Measurements from ENCODE around the gene FCHSD2. TPM values are rescaled to one million over a fixed set of nuclear protein-coding genes. Genes with fewer than 3 reads are reported as not detected.

FCHSD2 gene
- total and polyA plus RNA-seq, 2 donors (not counting 3 experiments of a cell fraction or from before 2014, with no cell fraction given), result 20.8 to 56.9 TPM

GRCh38 chr11:73168925-73169579 lies 26.9 kb upstream of the FCHSD2 start:
- TF ChIP-seq POLR2AphosphoS5 (IDR thresholded peaks at IDR 0.05; ENCODE audit: insufficient read depth, low read depth, low read length), result no peak
- TF ChIP-seq POLR2A (IDR thresholded peaks at IDR 0.05; ENCODE audit: low read depth, low read length), result no peak
- no peak for TF ChIP-seq MYC (IDR thresholded peaks at IDR 0.05; ENCODE audit: low read depth, low read length)
- no peak for TF ChIP-seq FOS (IDR thresholded peaks at IDR 0.05; ENCODE audit: borderline replicate concordance, insufficient read depth, low read length)
- no peak for TF ChIP-seq JUN (IDR thresholded peaks at IDR 0.05; ENCODE audit: borderline replicate concordance, insufficient read depth, insufficient read length, low read depth)
- POLR2A ChIA-PET, result no interaction called here
- Histone ChIP-seq H3K9me1 (replicated peaks; ENCODE audit: control insufficient read depth, extremely low read depth, insufficient read depth, low read length) (no peaks in the 10 kb centered on the region), H3K4me1 (ENCODE audit: control insufficient read depth, extremely low read depth, insufficient read depth, low read length) (peaks cover 16% of the 10 kb centered on the region), H3K27me3 (ENCODE audit: control insufficient read depth in 2 of 2, insufficient read depth in 2 of 2, low read length in 2 of 2) (no peaks in the 10 kb centered on the region), H3K4me3 (replicated peaks in 1 of 3; ENCODE audit: insufficient read depth in 1 of 3, low read depth in 1 of 3, low read length in 3 of 3) (no peak overlapping the region), H3K9me3 (replicated peaks; ENCODE audit: control insufficient read depth, insufficient read depth, low read length) (no peaks in the 10 kb centered on the region), H3K9ac (replicated peaks; ENCODE audit: extremely low read depth, insufficient read depth, low read length) (no peak overlapping the region), H3K4me2 (ENCODE audit: insufficient read depth, low read length) (no peak overlapping the region), H3K36me3 (ENCODE audit: control insufficient read depth in 2 of 2, extremely low read depth in 1 of 2, insufficient read depth in 2 of 2, low read length in 2 of 2) (no peaks in the 10 kb centered on the region), H2AFZ (ENCODE audit: low read depth, low read length) (no peak overlapping the region), H3K79me2 (ENCODE audit: control insufficient read depth, insufficient read depth, low read length) (no peaks in the 10 kb centered on the region), H4K20me1 (replicated peaks; ENCODE audit: control insufficient read depth, extremely low read depth, insufficient read depth, low read length) (no peaks in the 10 kb centered on the region), H3K27ac (ENCODE audit: insufficient read depth, low read depth, low read length) (no peak overlapping the region)
- DNase-seq (ENCODE audit: low read depth, low spot score) (no peak), FAIRE-seq (no peak)
- dilution Hi-C loops (cut with MboI; ENCODE audit: extremely low pct_ligation_motif_present, low sequenced_read_pairs), result no loop called here
- CTCF ChIA-PET, result interaction anchor here (1.4 to 2.0 kb wide), 2 partner anchors 27 to 338 kb away, joined by 4 to 6 read pairs; partner anchors contain the start of gene FCHSD2
- intact Hi-C loops (cut with micrococcal nuclease), result no loop called here
- no TSS peak for BruUV-seq (replicated peaks)

GRCh38 chr11:73167363-73167954 lies 25.3 kb upstream of the FCHSD2 start:
- no peak overlapping the region for H3K9ac ChIP-seq (replicated peaks; ENCODE audit: extremely low read depth, insufficient read depth, low read length)
- intact Hi-C loops (cut with micrococcal nuclease), result no loop called here
- peaks cover 11% of the 10 kb centered on the region for H3K4me1 ChIP-seq (ENCODE audit: control insufficient read depth, extremely low read depth, insufficient read depth, low read length)
- BruUV-seq (replicated peaks), result no TSS peak
- TF ChIP-seq POLR2AphosphoS5 (IDR thresholded peaks at IDR 0.05; ENCODE audit: insufficient read depth, low read depth, low read length) (peak; percentile 50), EZH2 (IDR thresholded peaks at IDR 0.05; ENCODE audit: borderline replicate concordance, low read depth, low read length, severe bottlenecking) (no peak), MAX (IDR thresholded peaks at IDR 0.05; ENCODE audit: insufficient read depth, insufficient read length) (no peak), GATA2 (IDR thresholded peaks at IDR 0.05; ENCODE audit: insufficient read depth, insufficient read length, low read depth, low read length) (peak; percentile 63), MYC (IDR thresholded peaks at IDR 0.05; ENCODE audit: low read depth, low read length) (no peak), FOS (IDR thresholded peaks at IDR 0.05; ENCODE audit: borderline replicate concordance, insufficient read depth, low read length) (no peak), JUN (IDR thresholded peaks at IDR 0.05; ENCODE audit: borderline replicate concordance, insufficient read depth, insufficient read length, low read depth) (no peak), POLR2A (IDR thresholded peaks at IDR 0.05; ENCODE audit: low read depth, low read length) (no peak)
- TF ChIP-seq, protein P1, sequence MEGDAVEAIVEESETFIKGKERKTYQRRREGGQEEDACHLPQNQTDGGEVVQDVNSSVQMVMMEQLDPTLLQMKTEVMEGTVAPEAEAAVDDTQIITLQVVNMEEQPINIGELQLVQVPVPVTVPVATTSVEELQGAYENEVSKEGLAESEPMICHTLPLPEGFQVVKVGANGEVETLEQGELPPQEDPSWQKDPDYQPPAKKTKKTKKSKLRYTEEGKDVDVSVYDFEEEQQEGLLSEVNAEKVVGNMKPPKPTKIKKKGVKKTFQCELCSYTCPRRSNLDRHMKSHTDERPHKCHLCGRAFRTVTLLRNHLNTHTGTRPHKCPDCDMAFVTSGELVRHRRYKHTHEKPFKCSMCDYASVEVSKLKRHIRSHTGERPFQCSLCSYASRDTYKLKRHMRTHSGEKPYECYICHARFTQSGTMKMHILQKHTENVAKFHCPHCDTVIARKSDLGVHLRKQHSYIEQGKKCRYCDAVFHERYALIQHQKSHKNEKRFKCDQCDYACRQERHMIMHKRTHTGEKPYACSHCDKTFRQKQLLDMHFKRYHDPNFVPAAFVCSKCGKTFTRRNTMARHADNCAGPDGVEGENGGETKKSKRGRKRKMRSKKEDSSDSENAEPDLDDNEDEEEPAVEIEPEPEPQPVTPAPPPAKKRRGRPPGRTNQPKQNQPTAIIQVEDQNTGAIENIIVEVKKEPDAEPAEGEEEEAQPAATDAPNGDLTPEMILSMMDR (IDR thresholded peaks at IDR 0.05; ENCODE audit: extremely low read depth in 1 of 2, insufficient read depth in 1 of 2, low read depth in 1 of 2, low read length in 2 of 2), result no peak
- DNase-seq (ENCODE audit: low read depth, low spot score) (peak; percentile 41), FAIRE-seq (peak; percentile 73)
- H2AFZ ChIP-seq (ENCODE audit: low read depth, low read length), result peak overlapping the region; percentile 24
- peak overlapping the region; percentile 12 for H3K4me2 ChIP-seq (ENCODE audit: insufficient read depth, low read length)
- no peaks in the 10 kb centered on the region for H3K27me3 ChIP-seq (ENCODE audit: control insufficient read depth in 2 of 2, insufficient read depth in 2 of 2, low read length in 2 of 2)
- no peaks in the 10 kb centered on the region for H3K9me3 ChIP-seq (replicated peaks; ENCODE audit: control insufficient read depth, insufficient read depth, low read length)
- H3K36me3 ChIP-seq (ENCODE audit: control insufficient read depth in 2 of 2, extremely low read depth in 1 of 2, insufficient read depth in 2 of 2, low read length in 2 of 2), result no peaks in the 10 kb centered on the region
- dilution Hi-C loops (cut with MboI; ENCODE audit: extremely low pct_ligation_motif_present, low sequenced_read_pairs), result no loop called here
- no peak overlapping the region for H3K27ac ChIP-seq (ENCODE audit: insufficient read depth, low read depth, low read length)
- POLR2A ChIA-PET, result no interaction called here
- H3K4me3 ChIP-seq (replicated peaks in 1 of 3; ENCODE audit: insufficient read depth in 1 of 3, low read depth in 1 of 3, low read length in 3 of 3), result no peak overlapping the region
- H3K79me2 ChIP-seq (ENCODE audit: control insufficient read depth, insufficient read depth, low read length), result no peaks in the 10 kb centered on the region
- no peaks in the 10 kb centered on the region for H3K9me1 ChIP-seq (replicated peaks; ENCODE audit: control insufficient read depth, extremely low read depth, insufficient read depth, low read length)
- no peaks in the 10 kb centered on the region for H4K20me1 ChIP-seq (replicated peaks; ENCODE audit: control insufficient read depth, extremely low read depth, insufficient read depth, low read length)
- CTCF ChIA-PET, result interaction anchor here (0.5 to 1.7 kb wide), 8 partner anchors 10 to 336 kb away, joined by 3 to 9 read pairs (median 3); partner anchors contain the start of gene FCHSD2

All from endothelial cell of umbilical vein (primary cell).